Mucosa of gallbladder (tissue), 1 donor: ENCODE results near the gene TACC3. TPM values are rescaled to one million over a fixed set of nuclear protein-coding genes. Genes with fewer than 3 reads are reported as not detected.
A peak's percentile ranks its signal among the peaks of the same experiment; 100 is the strongest.
"Not testable (repeated sequence)": the region's sequence is repeated elsewhere in the genome, so short reads cannot be mapped to it uniquely, and the experiment has no call there.

Experiments used
- DNase-seq: peaks from one replicate; pipeline ENCODE4 v3.0.0-alpha.2; 2020; ENCODE audit warnings: low spot score
- total RNA-seq: library from RNA; stranded (reverse); gene quantifications from one replicate; pipeline ENCODE4 v1.2.1, GENCODE V29; 2021
- donor health status: DM: no; HTN: no; CAD: no.

TACC3 gene
- 16.2 TPM for total RNA-seq

DNA sequence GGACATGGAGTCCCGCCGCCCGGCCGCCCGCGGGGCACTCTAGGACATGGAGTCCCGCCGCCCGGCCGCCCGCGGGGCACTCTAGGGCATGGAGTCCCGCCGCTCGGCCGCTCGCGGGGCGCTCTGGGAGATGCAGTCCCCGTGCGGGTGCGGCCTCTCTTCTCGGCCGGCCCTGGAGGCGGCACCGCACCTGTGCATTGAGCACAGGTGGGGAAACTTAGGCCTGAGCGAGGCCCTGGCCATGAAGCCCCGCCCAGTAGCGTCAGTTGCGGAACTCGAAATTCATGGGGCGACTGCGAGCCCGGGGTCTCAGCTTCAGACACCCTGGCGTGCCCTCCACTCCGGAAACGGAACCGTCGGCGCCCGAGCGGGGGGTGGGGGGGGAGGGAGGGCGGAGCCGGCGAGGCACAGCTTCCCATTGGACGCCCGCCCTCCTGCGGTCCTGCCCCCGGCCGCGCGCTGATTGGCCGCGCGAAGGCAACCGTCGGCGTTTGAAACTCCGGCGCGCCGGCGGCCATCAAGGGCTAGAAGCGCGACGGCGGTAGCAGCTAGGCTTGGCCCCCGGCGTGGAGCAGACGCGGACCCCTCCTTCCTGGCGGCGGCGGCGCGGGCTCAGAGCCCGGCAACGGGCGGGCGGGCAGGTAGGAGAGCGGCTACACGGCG lies at the start of gene TACC3, which contains the start of gene TMEM129:
TACC3 (plus strand) TSS at position 519 of the 663 bp plus-strand sequence. CDS start 1,901 bp downstream, outside the sequence.
TMEM129 (minus strand) TSS at position 321 of the 663 bp plus-strand sequence. CDS start 486 bp downstream, outside the sequence.
- DNase-seq: peak; percentile 94

- DNase-seq: no peak
Observed at GRCh38 chr4:1673671-1674070, 47.6 kb upstream of the TACC3 start.

- DNase-seq: no peak
Observed at GRCh38 chr4:1674682-1675081, 46.6 kb upstream of the TACC3 start.

GRCh38 chr4:1675136-1675801 lies 46.1 kb upstream of the TACC3 start:
- DNase-seq: no peak

DNA sequence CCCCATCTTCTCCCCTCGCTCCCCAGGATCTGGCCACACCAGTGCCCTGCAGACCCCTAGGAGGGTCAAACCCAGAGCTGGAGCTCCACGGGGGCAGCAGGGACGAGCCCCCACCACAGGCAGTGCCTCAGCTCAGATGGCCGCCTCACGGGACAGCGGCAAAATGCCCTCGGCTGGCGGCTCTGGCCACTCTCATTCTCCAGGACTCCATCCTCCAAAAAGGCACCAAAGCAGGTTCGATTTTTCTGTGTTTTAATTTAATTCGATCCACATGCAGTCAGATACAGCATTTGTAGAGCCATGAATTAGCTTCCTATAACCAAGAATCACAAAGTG lies 45.6 kb upstream of the TACC3 start:
- no peak for DNase-seq

DNA sequence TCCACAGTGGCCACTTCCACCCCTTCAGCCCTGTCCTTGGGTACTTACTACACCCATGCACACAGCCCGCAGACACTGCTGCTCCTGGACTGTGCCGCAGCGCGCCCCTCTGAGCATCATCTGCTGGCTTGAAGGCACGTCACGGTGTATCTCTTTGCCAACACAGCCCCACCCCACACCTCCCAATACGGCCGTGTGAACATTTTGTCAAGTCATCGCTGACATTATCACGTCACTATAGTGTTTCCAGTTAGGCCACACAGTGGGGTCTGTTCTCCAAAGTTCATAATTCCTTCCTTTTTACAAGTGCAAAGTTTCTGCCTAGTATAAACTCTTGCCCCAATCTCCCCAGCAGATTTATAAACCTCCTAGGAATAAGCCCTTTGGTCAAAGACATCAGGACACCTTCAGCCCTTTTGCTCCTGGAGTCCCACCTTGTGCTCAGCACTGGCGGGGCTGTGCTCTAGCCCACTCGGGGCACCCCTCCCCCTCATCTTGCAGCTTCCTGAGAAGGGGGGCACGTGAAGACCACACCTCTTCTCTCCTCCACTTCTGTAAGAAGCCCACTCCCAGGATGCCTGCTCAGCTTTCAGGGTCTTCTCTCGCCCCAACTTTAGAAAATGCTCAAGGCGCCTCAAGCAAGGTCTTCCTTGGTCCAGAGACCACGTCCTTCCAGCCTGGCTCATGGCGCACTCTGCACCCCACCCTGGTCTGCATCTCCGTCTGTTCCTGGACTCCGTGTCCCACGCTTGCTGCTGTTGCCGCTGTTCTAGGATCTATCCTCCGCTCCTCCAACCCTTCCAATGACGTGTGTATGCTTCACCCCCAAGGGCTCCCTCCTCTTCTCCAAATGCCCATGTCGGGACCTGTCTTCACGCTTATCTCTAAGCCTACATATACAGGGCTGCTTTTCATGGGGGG lies 44.5 kb upstream of the TACC3 start:
- DNase-seq: no peak

DNA sequence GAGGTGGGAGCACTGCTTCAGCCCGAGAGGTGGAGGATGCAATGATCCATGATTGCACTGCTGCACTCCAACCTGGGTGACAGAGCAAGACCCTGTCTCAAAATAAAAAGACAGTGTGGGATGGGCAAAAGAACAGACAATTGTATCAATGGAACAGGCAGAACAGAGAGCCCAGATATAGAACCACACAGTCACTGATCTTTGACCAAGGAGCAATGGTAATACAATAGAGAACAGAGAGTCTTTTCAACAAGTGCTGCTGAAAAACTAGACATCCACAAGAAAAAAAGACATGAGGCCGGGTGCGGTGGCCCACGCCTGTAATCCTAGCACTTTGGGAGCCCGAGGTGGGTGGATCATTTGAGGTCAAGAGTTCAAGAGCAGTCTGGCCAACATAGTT lies 43.1 kb upstream of the TACC3 start:
- DNase-seq: no peak

- no peak for DNase-seq
Observed at GRCh38 chr4:1682860-1683259, 38.5 kb upstream of the TACC3 start.

- peak; percentile 22 for DNase-seq
Observed at GRCh38 chr4:1683261-1683735, 38.0 kb upstream of the TACC3 start.

DNA sequence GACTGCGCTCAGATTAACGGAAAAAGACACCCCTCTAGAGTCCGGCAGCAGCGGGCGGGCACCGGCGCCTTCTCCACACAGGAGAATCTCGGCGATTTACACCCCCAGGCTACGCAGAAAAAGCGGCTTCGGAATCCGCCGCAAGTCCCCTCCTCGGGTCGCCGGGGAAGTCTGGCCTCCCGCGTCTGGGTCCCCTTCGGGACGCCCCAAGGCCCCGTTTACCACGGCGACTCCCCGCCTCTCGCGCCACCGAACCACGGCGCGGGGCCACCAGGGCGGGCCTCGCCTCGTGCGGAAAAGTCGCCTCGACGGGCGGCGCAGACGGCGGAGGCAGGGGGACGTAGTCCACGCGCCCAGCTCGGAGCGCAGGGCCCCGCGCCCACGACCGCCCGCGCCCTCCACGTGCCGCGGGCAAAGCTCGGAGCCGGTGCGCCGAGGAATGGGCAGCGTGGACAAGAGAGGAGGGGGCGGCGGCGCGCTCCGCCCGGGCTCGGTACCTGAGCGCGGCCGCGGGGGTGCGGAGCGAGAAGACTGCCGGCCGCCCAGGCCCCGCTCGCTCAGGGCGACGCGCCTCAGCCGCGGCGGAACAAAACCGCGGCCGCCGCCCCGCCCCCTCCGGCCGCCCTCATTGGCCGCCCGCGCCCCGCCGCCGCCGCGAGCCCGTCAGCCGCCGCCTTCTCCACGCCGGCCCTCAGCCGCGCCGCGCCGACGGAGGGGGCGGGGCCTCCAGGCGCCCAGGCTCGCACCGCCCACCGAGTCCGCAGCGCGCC lies 37.4 kb upstream of the TACC3 start, which contains the start of gene FAM53A:
FAM53A (minus strand) TSS at position 578 of the 770 bp plus-strand sequence. CDS start 15,572 bp downstream, outside the sequence.
- DNase-seq: peak; percentile 95

DNA sequence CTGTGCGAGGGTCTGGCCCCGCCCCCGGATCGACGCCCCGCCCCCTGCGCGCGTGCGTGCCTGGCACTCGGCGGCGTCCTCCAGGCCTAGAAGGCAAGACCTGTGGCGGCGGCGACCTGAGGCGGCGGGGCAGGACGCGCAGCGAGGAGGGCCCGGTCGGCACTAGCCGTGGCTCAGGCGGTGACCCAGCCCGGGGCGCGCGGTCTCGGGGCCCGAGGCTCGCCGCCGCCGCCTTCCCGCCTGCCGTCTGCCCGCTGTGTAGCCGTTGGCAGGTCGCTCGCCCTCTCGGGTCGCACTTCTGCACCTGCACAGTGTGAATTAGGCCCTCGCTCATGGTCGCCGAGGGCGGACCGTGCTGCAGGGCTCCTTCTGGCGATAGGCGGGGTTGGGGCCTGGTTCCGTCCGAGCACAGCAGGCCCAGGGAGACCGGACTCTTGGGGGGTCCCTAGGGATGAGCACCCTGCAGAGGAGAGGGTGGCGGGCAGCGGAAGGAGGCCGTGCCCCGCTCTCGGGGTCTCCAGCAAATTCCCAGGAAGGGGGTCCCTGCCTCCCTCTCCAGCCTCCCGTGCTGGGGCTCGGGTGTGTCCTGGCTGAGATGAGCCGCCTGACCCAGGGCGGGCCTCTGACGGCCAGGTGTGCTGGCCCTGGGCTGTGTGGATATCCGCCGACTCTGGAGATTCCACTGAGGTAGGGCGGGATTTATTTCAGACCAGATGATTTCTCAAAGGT lies 36.7 kb upstream of the TACC3 start:
- no peak for DNase-seq

DNA sequence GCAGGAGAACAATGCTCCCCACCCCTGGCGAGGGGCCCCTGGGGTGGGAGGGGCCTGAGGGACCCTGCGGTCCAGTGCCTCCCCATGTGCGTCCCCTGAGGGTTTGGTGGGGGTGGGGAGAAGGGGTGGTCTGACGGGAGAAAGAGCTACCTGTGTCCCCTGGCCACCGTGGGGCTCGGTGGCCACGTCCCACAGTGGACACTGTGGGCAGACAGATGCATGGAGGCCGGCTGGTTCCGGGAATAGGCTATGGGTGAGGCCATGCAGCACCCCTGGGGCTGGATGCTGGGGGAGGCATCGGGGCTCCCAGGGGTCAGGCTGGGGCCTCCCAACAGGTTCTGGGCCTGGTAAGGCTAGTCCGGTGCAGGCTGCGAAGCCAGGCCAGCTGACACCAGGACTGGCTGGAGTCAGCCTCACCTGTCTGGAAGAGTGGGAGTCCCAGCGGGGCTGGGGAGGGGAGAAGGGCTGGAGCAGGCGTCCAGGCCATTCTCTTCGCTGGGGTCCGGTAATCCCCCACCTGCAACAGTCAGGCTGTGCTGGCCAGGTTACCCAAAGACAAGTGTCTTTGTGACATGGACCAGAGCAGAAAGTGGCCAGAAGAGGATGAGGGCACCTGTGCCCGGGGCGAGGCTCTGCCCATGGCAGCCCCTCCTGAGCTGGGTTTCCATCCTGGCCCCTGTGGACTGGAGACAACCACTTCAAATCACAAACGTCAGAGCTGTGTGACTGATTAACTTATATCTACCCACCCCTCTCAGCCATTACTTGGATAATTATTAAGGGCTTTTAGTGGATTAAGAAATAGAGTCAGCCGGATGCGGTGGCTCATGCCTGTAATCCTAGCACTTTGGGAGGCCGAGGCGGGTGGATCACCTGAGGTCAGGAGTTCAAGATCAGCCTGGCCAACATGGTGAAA lies 35.8 kb upstream of the TACC3 start:
- no peak for DNase-seq

DNA sequence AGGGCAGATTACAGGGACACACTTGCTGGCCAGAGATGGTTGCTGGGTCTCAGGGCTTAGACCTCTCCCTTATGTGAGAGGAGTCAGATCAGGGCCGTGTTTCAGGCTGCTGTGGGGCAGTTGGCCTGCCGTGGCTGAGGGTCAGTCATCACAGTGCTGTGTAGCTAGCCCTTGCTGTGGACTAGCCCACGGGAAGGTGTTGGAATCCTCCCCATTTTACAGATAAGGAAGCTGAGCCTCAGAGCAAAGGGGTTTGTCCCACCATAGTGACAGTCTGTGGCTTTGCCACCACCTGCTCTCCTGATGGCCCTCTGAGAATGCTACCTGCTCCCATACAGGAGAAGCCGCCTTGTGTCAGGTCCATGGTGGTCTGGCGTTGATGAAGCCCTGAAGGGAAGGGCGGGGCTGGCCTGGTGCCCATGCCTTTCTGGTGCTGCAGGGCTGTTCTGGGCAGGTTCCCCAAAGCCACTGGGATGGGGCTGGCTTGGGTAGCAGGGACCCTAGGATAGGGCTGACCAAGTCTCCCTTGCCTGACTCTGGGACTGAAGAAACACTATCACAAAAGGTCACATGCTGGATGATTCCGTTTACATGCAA lies 34.8 kb upstream of the TACC3 start:
- no peak for DNase-seq

- no peak for DNase-seq
Observed at GRCh38 chr4:1690698-1691097, 30.6 kb upstream of the TACC3 start.

GRCh38 chr4:1691737-1692373 lies 29.5 kb upstream of the TACC3 start:
- no peak for DNase-seq

DNA sequence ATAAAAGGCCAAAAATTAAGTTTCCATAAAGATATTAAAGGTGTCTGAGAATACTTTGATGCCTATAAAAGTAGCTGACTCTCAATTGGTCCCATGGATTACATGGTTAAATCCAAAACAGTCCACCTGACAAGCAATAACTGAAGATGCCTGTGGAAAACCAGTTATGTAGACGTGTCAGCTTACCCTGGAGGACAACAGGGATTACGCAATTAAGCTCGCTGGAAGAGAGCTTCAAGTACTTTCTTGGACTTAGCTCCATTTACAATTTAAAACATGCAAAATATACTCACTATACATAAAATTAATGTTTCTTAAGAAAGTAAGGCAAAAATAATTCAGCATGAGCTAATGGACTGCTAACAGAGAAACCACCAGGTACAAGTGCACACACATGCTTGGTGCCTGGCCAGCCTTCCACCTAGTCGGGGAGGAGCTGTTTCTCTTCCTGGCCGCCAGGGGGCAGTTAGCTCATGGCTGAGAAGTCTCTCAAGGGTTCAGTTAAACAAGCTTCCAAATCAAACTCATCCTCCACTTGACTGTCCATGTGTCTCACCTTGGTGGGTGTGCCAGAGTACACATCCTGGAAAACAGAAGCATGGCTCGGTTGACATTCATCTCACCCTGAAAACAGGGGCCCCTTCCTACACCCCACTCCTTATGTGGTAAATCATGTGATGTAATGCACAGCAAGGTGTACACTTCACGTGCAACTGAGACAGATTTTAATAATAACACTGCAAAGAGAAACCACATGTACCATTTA lies 28.0 kb upstream of the TACC3 start:
- DNase-seq: peak; percentile 52

- no peak for DNase-seq
Observed at GRCh38 chr4:1695913-1696312, 25.4 kb upstream of the TACC3 start.

DNA sequence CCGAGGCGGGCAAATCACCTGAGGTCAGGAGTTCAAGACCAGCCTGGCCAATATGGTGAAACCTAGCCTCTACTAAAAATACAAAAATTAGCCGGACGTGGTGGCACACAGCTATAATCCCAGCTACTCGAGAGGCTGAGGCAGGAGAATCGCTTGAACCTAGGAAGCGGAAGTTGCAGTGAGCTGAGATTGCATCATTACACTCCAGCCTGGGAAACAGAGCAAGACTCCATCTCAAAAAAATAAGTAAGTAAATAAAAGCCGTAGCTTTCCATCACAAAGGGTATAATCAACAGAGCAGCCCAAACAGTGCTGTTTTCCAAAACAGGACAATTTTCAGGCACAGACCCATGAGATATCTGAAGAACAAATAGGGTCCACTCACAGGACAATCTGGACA lies 19.6 kb upstream of the TACC3 start:
- not testable (repeated sequence) for DNase-seq
